ENCODE data around the gene NUTM2D.
"Not testable (repeated sequence)": the region's sequence is repeated elsewhere in the genome, so short reads cannot be mapped to it uniquely, and the experiment has no call there.

The NUTM2D gene

GRCh38 chr10:87396206-87396605 lies 38.7 kb downstream of the NUTM2D start:
- not testable (repeated sequence) for H3K4me3 ChIP-seq (replicated peaks; ENCODE audit: low read depth, low read length); DNase-seq (ENCODE audit: extremely low read depth, insufficient read length); H3K27me3 ChIP-seq (replicated peaks; ENCODE audit: control insufficient read depth, insufficient read depth, low read length); H3K36me3 ChIP-seq (ENCODE audit: control insufficient read depth, insufficient read depth, low read length)

- not testable (repeated sequence) for DNase-seq (ENCODE audit: extremely low read depth, insufficient read length); H3K36me3 ChIP-seq (ENCODE audit: control insufficient read depth, insufficient read depth, low read length); H3K4me3 ChIP-seq (replicated peaks; ENCODE audit: low read depth, low read length); H3K27me3 ChIP-seq (replicated peaks; ENCODE audit: control insufficient read depth, insufficient read depth, low read length)
These were observed 40.9 kb downstream of the NUTM2D start for GRCh38 chr10:87398436-87398835.

GRCh38 chr10:87407516-87408467 lies 50.2 kb downstream of the NUTM2D start:
- H3K4me3 ChIP-seq (replicated peaks; ENCODE audit: low read depth, low read length); DNase-seq (ENCODE audit: extremely low read depth, insufficient read length); H3K36me3 ChIP-seq (ENCODE audit: control insufficient read depth, insufficient read depth, low read length); H3K27me3 ChIP-seq (replicated peaks; ENCODE audit: control insufficient read depth, insufficient read depth, low read length): not testable (repeated sequence)

- not testable (repeated sequence) for DNase-seq (ENCODE audit: extremely low read depth, insufficient read length); H3K27me3 ChIP-seq (replicated peaks; ENCODE audit: control insufficient read depth, insufficient read depth, low read length); H3K4me3 ChIP-seq (replicated peaks; ENCODE audit: low read depth, low read length); H3K36me3 ChIP-seq (ENCODE audit: control insufficient read depth, insufficient read depth, low read length)
These were observed 56.4 kb downstream of the NUTM2D start for GRCh38 chr10:87413921-87414320.

Data from GM06990 (cell line).